GM21447 (cell line): ENCODE data around the gene LIMA1.
"Not testable (repeated sequence)": the region's sequence is repeated elsewhere in the genome, so short reads cannot be mapped to it uniquely, and the experiment has no call there.

Experiments
- ATAC-seq: cut with Tn5 transposase; IDR thresholded peaks from one replicate; pipeline ENCODE4 v1.9.1; 2021; ENCODE audit not compliant: unreplicated experiment

LIMA1 gene

GRCh38 chr12:50248883-50249282, 34.4 kb downstream of the LIMA1 start:
- ATAC-seq: no peak

- ATAC-seq: no peak
Observed at GRCh38 chr12:50248411-50248810, 34.9 kb downstream of the LIMA1 start.

- ATAC-seq: not testable (repeated sequence)
Observed at GRCh38 chr12:50247665-50248064, 35.7 kb downstream of the LIMA1 start.

DNA sequence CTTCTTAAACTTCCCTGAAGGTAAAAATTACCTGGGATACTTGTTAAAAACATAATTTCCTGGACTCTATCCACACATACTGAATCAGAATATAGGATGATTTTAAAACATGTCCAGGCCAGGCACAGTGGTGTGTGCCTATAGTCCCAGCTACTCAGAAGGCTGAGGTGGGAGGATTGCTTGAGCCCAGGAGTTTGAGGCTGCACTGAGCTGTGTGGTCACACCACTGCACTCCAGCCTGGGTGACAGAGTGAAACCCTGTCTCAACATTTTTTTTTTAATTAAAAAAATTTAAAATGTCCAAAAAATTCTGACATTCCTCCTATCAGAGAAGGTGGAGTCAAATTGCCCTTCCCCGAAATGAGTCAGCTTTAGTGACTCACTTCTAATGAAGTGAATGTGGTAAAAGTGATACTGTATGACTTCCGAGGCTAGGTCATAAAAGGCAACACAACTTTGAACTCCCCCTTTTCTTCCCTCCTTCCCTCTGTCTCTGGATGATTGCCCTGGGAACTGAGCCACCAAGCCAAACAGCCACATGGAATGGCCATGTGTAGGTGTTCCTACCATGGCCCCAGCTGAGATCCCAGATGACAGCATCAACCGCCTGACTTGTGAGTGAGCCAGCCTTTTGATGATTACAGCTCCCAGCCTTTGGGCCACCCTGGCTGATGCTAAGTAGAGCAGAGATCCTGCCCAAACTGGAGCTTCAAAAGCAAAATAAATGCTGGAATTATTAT, 36.3 kb downstream of the LIMA1 start:
- ATAC-seq: peak; percentile 77

DNA sequence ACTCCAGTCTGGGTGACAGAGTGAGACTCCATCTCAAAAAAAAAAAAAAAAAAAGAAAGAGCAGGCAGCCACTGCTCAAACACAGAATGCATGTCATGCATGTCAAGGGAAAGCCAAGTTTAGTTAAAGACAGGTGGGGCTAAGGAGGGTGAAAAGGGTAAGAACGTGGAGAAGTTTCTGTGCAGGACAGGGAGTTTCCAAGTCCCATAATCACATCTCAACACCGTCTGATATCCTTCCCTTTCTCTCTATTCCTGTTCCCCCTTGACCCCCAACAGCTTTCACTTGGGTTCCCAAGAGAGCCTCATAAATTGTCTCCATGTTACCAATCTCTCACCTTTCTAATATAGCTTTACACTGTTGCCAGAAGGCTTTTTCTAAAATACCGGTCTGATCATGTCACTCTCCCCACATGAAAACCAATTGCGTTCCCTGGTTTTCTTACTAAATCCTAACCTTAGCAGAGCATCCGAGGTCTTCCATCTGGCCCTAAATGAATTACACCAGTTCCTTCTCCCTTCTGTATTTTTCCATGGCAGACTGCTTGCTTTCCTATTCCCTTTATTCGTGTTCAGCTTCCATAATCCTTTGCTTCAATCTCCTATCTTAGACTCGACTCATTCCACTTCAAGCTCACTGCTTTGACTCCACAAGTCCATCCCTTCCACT, 37.0 kb downstream of the LIMA1 start:
- ATAC-seq: no peak

- no peak for ATAC-seq
Observed at GRCh38 chr12:50243507-50243906, 39.8 kb downstream of the LIMA1 start.

DNA sequence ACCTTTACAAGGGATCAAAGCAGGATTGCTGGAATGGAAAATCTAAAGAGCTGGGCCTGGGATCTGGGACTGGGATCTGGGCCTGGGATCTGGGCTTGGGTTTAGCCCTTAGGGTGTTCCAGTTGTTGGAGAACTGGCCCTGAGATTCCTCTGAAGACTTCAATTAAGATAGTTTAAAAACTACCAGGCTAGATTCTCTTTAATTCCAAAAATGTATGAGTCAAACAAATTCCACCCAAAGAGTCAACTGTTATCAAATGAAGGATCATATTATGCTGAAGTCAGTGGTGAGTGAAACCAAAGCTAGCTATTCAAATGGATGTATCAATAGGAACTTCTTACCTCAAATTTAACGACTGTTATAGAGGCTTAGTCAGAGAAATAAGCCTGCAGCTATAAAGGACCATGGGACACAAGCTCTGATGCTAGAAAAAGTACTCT, 40.5 kb downstream of the LIMA1 start:
- ATAC-seq: no peak

- no peak for ATAC-seq
Observed at GRCh38 chr12:50241178-50241577, 42.1 kb downstream of the LIMA1 start.

DNA sequence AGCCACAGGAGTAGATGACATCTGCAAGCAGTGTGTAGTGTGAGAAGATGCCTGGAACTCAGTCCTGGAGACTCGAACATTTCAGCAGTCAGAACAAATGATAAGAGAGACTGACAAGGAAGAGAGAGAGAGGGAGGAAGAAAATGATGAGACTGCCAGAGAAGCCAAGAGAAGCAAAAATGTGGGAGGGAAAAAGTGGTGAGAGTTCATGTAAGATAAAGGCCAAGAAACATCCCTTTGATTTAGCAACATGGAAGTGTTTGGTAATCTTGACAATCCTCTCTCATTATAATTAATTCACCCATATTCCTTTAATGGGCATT, 42.6 kb downstream of the LIMA1 start:
- no peak for ATAC-seq

GRCh38 chr12:50240096-50240791, 43.1 kb downstream of the LIMA1 start:
- ATAC-seq: no peak

DNA sequence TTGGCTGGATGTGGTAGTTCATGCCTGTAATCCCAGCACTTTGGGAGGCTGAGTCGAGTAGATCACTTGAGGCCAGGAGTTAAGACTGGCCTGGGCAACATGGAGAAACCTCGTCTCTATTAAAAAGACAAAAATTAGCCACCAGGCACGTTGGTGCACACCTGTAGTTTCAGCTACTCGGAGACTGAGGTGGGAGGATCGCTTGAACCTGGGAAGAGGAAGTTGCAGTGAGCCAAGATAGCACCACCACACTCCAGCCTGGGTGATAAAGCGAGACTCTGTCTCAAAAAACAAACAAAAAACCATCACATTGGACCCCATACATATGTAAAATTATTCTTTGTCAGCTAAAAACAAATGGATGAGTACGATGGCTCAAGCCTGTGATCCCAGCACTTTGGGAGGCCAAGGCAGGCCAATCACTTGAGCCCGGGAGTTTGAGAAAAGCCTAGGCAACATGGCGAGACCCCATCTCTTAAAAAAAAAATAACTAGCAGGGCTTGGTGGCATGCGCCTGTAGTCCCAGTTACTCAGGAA, 43.9 kb downstream of the LIMA1 start:
- no peak for ATAC-seq

DNA sequence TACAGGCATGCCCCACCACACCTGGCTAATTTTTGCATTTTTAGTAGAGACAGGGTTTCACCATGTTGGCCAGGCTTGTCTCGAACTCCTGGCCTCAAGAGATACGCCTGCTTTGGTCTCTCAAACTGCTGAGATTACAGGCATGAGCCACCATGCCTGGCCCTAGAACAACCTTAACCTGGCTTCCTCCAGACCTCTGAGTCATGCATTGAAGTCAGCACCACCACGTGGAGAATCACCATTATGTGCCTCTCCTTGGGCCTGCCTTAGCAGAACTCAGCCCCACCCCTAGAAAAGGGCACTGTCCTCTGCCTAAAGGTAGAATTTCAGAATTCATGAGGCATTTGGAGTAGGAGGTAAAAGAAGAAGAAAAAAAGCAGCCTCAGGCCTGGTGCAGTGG, 49.0 kb downstream of the LIMA1 start:
- ATAC-seq: no peak

DNA sequence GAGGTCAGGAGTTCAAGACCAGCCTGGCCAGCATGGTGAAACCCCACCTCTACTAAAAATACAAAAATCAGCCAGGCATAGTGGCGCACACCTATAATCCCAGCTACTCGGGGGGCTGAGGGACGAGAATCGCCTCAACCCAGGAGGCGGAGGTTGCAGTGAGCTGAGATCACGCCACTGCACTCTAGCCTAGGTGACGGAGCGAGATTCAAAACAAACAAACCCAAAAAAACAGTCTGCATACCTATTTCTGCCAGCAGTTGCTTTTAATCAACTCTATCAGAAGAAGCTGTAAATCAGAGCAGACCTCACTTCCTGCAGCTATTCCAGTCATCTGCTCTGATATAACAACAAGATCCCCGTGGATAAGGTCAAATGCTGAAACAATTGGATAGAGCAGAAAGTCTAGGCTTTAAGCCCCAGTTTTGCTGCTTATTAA, 50.5 kb downstream of the LIMA1 start:
- no peak for ATAC-seq

DNA sequence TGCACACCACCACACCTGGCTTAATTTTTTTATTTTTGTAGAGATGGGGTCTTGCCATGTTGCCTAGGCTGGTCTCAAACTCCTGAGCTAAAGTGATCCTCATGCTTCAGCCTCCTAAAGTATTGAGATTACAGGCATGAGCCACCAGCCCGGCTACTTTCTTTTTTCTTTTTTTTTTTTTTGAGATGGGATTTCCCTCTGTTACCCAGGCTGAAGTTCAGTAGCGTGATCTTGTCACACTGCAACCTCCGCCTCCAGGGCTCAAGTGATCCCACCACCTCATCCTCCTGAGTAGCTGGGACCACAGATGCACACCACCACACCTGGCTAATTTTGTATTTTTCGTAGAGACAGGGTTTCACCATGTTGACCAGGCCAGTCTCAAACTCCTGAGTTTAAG, 51.1 kb downstream of the LIMA1 start:
- ATAC-seq: no peak

DNA sequence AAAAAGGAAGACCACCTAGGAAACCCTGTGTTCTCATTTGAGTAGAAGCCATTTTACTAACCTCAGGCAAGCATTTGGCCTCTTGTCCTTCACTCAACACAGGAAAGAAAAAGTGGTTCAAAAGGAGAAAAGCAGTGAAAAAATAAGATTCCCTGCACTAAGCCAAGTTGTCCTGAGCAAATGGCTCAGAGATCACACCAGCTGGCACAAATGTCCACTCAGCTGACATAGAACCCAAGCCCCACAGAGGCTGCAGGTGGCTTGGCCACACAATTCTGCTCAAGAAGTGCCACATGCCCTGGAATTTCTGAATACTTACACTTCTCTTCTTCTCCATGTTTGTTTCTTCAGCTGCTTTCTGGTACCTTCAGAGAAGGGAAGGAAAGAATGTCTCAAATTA, 52.0 kb downstream of the LIMA1 start:
- ATAC-seq: no peak

DNA sequence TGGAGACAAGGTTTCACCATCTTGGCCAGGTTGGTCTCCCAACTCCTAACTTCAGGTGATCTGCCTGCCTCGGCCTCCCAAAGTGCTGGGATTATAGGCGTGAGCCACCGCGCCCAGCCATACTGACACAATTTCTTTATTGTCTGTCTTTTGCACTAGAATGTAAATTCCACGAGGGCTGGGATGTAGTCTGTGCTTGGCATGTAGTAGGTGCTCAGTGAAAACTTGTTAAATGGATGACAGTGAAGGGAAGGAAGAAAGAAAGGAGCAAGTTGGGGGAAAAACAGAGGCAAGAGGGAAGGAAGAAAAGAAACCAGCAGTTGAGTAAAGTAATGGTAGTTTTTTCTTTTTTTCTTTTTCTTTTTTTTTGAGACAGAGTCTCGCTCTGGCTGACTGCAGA, 53.1 kb downstream of the LIMA1 start:
- no peak for ATAC-seq

DNA sequence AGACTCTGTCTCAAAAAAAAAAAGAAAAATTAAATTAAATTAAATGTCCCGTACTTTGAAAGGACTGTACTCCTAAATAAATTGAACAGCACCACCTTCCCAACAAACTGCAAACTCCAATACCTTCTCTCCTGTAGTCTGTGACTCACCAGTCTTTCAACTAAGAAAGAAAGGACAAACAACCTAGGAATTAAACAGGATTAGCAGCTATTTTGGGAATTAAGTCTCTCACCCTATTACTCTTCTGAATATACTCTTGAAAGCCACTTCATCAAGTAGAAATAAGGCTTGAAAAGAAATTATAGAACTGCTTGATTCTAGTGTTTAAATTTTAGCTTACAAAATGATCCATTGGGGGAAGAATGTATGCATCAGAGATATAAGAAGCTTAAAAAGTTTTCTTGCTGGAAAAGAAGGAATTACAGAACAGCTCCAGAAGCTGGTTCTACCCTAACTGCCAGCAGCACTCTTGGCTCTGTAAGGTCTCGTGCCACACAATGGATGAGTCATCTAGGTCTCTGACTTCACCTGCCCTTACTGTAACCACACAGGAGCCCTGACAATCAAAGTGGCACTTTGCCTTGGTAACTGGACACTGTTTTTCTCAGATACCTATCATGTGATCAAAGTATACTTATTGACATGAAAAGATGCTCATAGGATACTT, 59.2 kb downstream of the LIMA1 start:
- ATAC-seq: no peak

DNA sequence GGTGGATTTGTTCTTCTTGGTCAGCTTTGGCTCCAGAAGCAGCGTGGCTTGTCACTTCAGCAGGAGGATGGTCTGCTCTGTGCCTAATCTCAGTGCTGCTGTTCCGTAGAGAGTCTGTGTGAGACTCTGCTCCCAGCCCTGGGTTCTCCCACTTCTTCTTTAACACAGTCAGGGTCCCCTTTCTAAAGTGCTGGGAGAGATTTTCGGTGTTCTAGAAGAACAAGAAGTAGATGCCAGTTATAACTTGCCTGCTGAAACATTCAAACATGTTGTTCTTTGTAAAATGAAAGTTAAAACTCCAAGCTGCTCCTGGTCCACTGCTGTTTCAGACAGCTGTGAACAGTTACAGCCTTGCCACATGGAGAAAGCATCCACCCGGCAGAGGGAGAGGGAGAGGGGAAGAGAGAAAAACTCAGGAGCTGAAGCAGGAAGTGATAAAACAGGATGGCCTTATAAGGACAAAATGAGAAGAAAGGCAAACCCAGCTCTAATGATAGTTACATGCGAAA, 61.0 kb downstream of the LIMA1 start:
- no peak for ATAC-seq

DNA sequence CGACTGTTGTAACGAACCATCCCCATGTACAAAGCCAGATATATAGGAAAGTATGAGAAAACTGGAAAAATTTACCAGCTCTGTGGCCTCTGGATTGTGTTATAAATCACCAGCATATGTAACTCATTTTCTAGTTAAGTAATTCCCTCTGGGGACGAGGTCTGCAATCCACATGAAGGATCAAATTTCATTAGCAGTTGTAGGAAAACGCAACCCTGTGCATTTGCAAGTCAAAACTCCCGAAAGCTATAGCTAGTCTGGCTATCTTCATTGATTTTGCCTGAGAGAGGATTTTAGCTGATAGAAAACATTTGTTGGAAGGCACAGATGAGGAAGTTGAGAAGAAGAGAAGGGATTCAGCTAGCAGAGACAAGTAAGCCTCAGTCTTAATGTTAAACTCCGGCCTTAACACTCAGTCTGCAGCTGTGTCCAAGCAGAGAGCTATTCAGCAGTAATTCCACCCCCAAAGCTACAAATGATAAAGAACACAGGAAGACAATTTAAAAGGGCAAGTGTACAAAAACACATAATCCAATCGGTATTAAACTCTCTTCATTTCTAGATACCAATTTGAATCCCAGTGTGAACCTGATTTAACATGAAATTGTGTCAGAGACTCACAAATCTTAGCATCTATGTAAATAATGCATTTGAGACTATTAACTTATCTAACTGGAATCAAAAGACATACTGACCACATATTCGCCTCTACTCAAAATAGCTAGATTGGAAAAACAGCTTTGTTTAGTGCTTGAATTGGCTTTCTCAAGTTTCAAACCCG, 61.9 kb downstream of the LIMA1 start:
- ATAC-seq: no peak

DNA sequence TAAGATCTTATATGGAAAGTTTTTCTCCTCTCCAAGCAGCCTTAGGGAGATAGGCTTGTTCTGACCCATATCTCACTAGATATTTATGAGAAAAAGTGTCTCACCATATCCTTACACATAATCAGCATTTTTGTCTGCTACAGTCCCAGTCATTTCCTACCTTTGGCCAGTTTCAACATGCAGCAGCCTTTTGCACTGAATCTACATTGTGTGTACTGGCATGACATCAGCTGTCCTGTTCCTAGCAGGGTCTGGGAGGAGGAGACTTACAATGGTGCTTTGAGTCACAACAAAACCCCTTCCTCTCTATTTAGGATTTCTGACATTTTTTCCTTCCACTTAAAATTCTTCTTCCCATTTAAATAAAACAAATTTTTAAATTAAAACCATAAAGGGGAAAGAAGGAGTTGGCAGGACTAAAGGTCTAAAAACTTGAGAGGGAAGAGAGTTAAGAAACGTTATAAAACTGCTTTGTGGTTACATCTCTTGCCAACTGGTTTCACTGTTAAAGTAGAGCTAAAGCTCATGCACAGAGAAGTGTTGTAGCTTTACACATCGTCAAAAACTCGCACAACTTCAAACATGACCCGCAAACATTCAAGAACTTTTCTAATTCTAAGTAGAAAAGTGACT, 62.8 kb downstream of the LIMA1 start:
- ATAC-seq: no peak
